Endothelial cell of umbilical vein (primary cell): ENCODE data around the gene CTXN2. TPM values are rescaled to one million over a fixed set of nuclear protein-coding genes. Genes with fewer than 3 reads are reported as not detected.

Experiments
- Bru-seq: library from RNA; stranded (reverse); fragments of 400-500 nt; gene quantifications from one replicate; lab custom pipeline; 2021; lab: Mats Ljungman, UMichigan
- BruChase-seq, 2 experiments: library from RNA; stranded (reverse); fragments of 400-500 nt; gene quantifications; one replicate each; lab custom pipeline; 2021; lab: Mats Ljungman, UMichigan
- BruUV-seq: library from RNA; stranded (reverse); fragments of 400-500 nt; replicated peaks from 2 replicates; lab custom pipeline; 2021; lab: Mats Ljungman, UMichigan
- CTCF ChIA-PET: fragments of 300-600, 350-600 bp; sonication (Branson Sonifier 250); formaldehyde crosslinking; loops from one replicate; lab custom pipeline; 2021; ENCODE audit warnings: antibody characterized with exemption, inconsistent platforms; lab: Charles Lee
- POLR2A ChIA-PET: fragments of 300-600, 350-600 bp; sonication (Branson Sonifier 250); formaldehyde crosslinking; loops from one replicate; lab custom pipeline; 2021; ENCODE audit warnings: antibody characterized with exemption, inconsistent platforms; lab: Charles Lee
- DNase-seq: peaks from one replicate; pipeline ENCODE4 v3.0.0-alpha.2; 2011; ENCODE audit warnings: low read depth, low spot score
- FAIRE-seq: peaks from 2 replicates; lab custom pipeline; 2011; peaks lifted over from hg19 to GRCh38; lab: Jason Lieb, UNC
- H2AFZ ChIP-seq: 2 replicates; pipeline ENCODE4 v1.6.0; 2012; ENCODE audit warnings: low read depth, low read length, control low read depth, inconsistent platforms
- H3K27ac ChIP-seq: 2 replicates; pipeline ENCODE4 v1.5.1; 2011; ENCODE audit warnings: low read depth, mild to moderate bottlenecking, control low read depth, low read length, moderate library complexity; ENCODE audit not compliant: insufficient read depth
- H3K27me3 ChIP-seq, 2 experiments: 2 replicates each; pipeline versions ENCODE4 v1.6.0 to v1.6.1; 2011; ENCODE audit warnings: low read length in 2 of 2, mixed read lengths in 1 of 2; ENCODE audit not compliant: control insufficient read depth in 2 of 2, insufficient read depth in 2 of 2
- H3K36me3 ChIP-seq, 2 experiments: 2 replicates in 1 of 2; 3 replicates in 1 of 2; pipeline ENCODE4 v1.5.1; 2011; ENCODE audit warnings: low read length in 2 of 2, mild to moderate bottlenecking in 1 of 2, moderate library complexity in 1 of 2; ENCODE audit not compliant: control insufficient read depth in 2 of 2, insufficient read depth in 2 of 2; ENCODE audit errors: extremely low read depth in 1 of 2
- H3K4me1 ChIP-seq: 3 replicates; pipeline ENCODE4 v1.5.1; 2011; ENCODE audit warnings: mild to moderate bottlenecking, low read length; ENCODE audit not compliant: control insufficient read depth, insufficient read depth; ENCODE audit errors: extremely low read depth
- H3K4me2 ChIP-seq: 2 replicates; pipeline ENCODE4 v1.6.1; 2011; ENCODE audit warnings: low read length, control low read depth, mixed read lengths; ENCODE audit not compliant: insufficient read depth
- H3K4me3 ChIP-seq, 3 experiments: fragments of 200-600 bp in 1 of 3; sonication (generic), shearing (Covaris generic) in 1 of 3; replicated peaks in 1 of 3; 2 replicates each; pipeline ENCODE4 v1.5.1; 2011 to 2016; ENCODE audit warnings: control low read depth in 3 of 3, low read length in 3 of 3, mild to moderate bottlenecking in 2 of 3, inconsistent platforms in 1 of 3, low read depth in 1 of 3, moderate library complexity in 1 of 3; ENCODE audit not compliant: insufficient read depth in 1 of 3
- H3K79me2 ChIP-seq: 2 replicates; pipeline ENCODE4 v1.6.0; 2012; ENCODE audit warnings: low read length, inconsistent platforms; ENCODE audit not compliant: control insufficient read depth, insufficient read depth
- H3K9ac ChIP-seq: replicated peaks from 2 replicates; pipeline ENCODE3; 2011; ENCODE audit warnings: low read length, control low read depth; ENCODE audit not compliant: insufficient read depth; ENCODE audit errors: extremely low read depth
- H3K9me1 ChIP-seq: replicated peaks from 3 replicates; pipeline ENCODE4 v1.6.0; 2011; ENCODE audit warnings: mild to moderate bottlenecking, low read length; ENCODE audit not compliant: control insufficient read depth, insufficient read depth; ENCODE audit errors: extremely low read depth
- H3K9me3 ChIP-seq: replicated peaks from 2 replicates; pipeline ENCODE4 v1.5.1; 2012; ENCODE audit warnings: low read length, inconsistent platforms; ENCODE audit not compliant: control insufficient read depth, insufficient read depth
- H4K20me1 ChIP-seq: replicated peaks from 2 replicates; pipeline ENCODE3; 2011; ENCODE audit warnings: mild to moderate bottlenecking, low read length; ENCODE audit not compliant: control insufficient read depth, insufficient read depth; ENCODE audit errors: extremely low read depth
- CTCF ChIP-seq, 2 donors: IDR thresholded peaks; 1 replicate in 1 of 2; 2 replicates in 1 of 2; pipeline ENCODE4 v1.5.1; 2011; ENCODE audit warnings: low read length in 2 of 2, mild to moderate bottlenecking in 2 of 2, moderate library complexity in 2 of 2, control low read depth in 1 of 2, inconsistent platforms in 1 of 2, low read depth in 1 of 2; ENCODE audit not compliant: insufficient read depth in 1 of 2; ENCODE audit errors: extremely low read depth in 1 of 2
- EZH2 ChIP-seq: IDR thresholded peaks from 2 replicates; pipeline ENCODE4 v1.6.1; 2012; ENCODE audit warnings: borderline replicate concordance, low read depth, mild to moderate bottlenecking, moderate library complexity, low read length, inconsistent platforms; ENCODE audit not compliant: severe bottlenecking
- FOS ChIP-seq: IDR thresholded peaks from 2 replicates; pipeline ENCODE4 v1.6.1; 2011; ENCODE audit warnings: mild to moderate bottlenecking, low read length, moderate library complexity, borderline replicate concordance; ENCODE audit not compliant: insufficient read depth
- GATA2 ChIP-seq: IDR thresholded peaks from 2 replicates; pipeline ENCODE4 v1.7.0; 2011; ENCODE audit warnings: low read depth, mild to moderate bottlenecking, moderate library complexity, mixed read lengths, low read length; ENCODE audit not compliant: insufficient read length, insufficient read depth
- JUN ChIP-seq: IDR thresholded peaks from 2 replicates; pipeline ENCODE4 v1.6.1; 2011; ENCODE audit warnings: borderline replicate concordance, low read depth; ENCODE audit not compliant: insufficient read length, insufficient read depth
- MAX ChIP-seq: IDR thresholded peaks from 2 replicates; pipeline ENCODE4 v1.6.1; 2011; ENCODE audit not compliant: insufficient read depth, insufficient read length
- MYC ChIP-seq: IDR thresholded peaks from one replicate; pipeline ENCODE4 v1.6.1; 2011; ENCODE audit warnings: mild to moderate bottlenecking, low read depth, low read length
- POLR2A ChIP-seq: IDR thresholded peaks from 2 replicates; pipeline ENCODE4 v1.6.1; 2012; ENCODE audit warnings: low read depth, mild to moderate bottlenecking, control low read depth, low read length
- POLR2AphosphoS5 ChIP-seq: IDR thresholded peaks from 2 replicates; pipeline ENCODE4 v1.6.1; 2012; ENCODE audit warnings: low read depth, mild to moderate bottlenecking, control low read depth, low read length, moderate library complexity; ENCODE audit not compliant: insufficient read depth
- dilution Hi-C: fragments of 300-500 bp; cut with MboI; formaldehyde crosslinking; loops from one replicate; pipeline ENCODE4 v1.15.0; 2019; ENCODE audit warnings: low sequenced_read_pairs; ENCODE audit not compliant: extremely low pct_ligation_motif_present
- intact Hi-C: fragments of 100-400 bp; cut with micrococcal nuclease; formaldehyde crosslinking; loops from one replicate; pipeline ENCODE4 v1.10.0; 2022
- long read RNA-seq: library from polyadenylated mRNA; stranded (forward); transcript quantifications from one replicate; pipeline ENCODE4 v2.0.0, GENCODE V29; 2021
- polyA minus RNA-seq, 3 experiments: library from RNA; depleted of rRNA, polyadenylated mRNA; stranded (reverse); fragments of >200 nt; gene quantifications; 1 replicate in 1 of 3; 2 replicates in 2 of 3; pipeline ENCODE4 v1.2.3, GENCODE V29; 2011
- polyA plus RNA-seq, 4 experiments: library from polyadenylated mRNA; depleted of rRNA in 3 of 4; stranded (reverse) in 3 of 4; unstranded in 1 of 4; fragments of >200 nt; gene quantifications; 2 replicates each; pipeline versions ENCODE4 v1.2.1 to v1.2.3, GENCODE V29; 2011 to 2012; ENCODE audit warnings: missing spikeins in 1 of 4
- total RNA-seq: library from RNA; stranded (reverse); gene quantifications from 2 replicates; pipeline ENCODE4 v1.2.3, GENCODE V29; 2021

Gene CTXN2
- total RNA-seq (0.14 TPM in 1 of 2 replicates, not detected in the other), polyA plus RNA-seq (0.01 TPM in 1 of 2 replicates, not detected in the other), polyA minus RNA-seq (not detected in 2 replicates), Bru-seq, nascent RNA (not detected), BruChase-seq, experiment 1, labeled RNA remaining after a 6-hour chase (not detected), BruChase-seq, experiment 2, labeled RNA remaining after a 2-hour chase (not detected)
- not detected in 2 replicates for polyA plus RNA-seq (2011; cell fraction: cytosol; rRNA removed)
- not detected in 2 replicates for polyA plus RNA-seq (2011; cell fraction: nucleus; rRNA removed)
- polyA plus RNA-seq (2012) = not detected in 2 replicates
- polyA minus RNA-seq (2011; cell fraction: cytosol; rRNA and poly(A)+ RNA removed) = not detected
- polyA minus RNA-seq (2011; cell fraction: nucleus; rRNA and poly(A)+ RNA removed) = not detected in 2 replicates
- long read RNA-seq = 0 reads

- peaks cover 9 to 50% of the 10 kb centered on the region in 2 experiments for H3K27me3 ChIP-seq
- ChIA-PET CTCF (no interaction called here), POLR2A (no interaction called here)
- TF ChIP-seq EZH2 (no peak), GATA2 (no peak), JUN (no peak), CTCF (IDR thresholded peaks at IDR 0.05; ENCODE audit: extremely low read depth in 1 of 2, insufficient read depth in 1 of 2, low read depth in 1 of 2, low read length in 2 of 2) (no peak), MAX (no peak), MYC (no peak), POLR2AphosphoS5 (no peak), POLR2A (no peak), FOS (no peak)
- dilution Hi-C loops (no loop called here), intact Hi-C loops (no loop called here)
- H3K79me2 ChIP-seq = no peaks in the 10 kb centered on the region
- H3K36me3 ChIP-seq = no peaks in the 10 kb centered on the region
- no peaks in the 10 kb centered on the region for H4K20me1 ChIP-seq
- FAIRE-seq = no peak
- no peak within 1 kb of the TSS for H2AFZ ChIP-seq
- H3K9me3 ChIP-seq = no peaks in the 10 kb centered on the region
- no TSS peak for BruUV-seq
- H3K4me2 ChIP-seq = no peak within 1 kb of the TSS
- no peak within 1 kb of the TSS for H3K4me3 ChIP-seq
- H3K4me1 ChIP-seq = no peaks in the 10 kb centered on the region
- H3K27ac ChIP-seq = no peak within 1 kb of the TSS
- DNase-seq = no peak
- no peak within 1 kb of the TSS for H3K9ac ChIP-seq
- H3K9me1 ChIP-seq = no peaks in the 10 kb centered on the region
These were observed at the start of gene CTXN2 for GRCh38 chr15:48191574-48192225. Gene CTXN2, plus strand, starts transcription at chr15:48191665. Its CDS starts 9,636 bp downstream, at chr15:48201301.
